HEK293 (cell line): ENCODE results near the gene ARL8A.

Experiments
- CTCF ChIA-PET: fragments of 350-600 bp; formaldehyde crosslinking; extraction: SDS; loops from one replicate; lab custom pipeline; 2021; ENCODE audit warnings: antibody characterized with exemption; lab: Yijun Ruan, JAX
- POLR2A ChIA-PET: fragments of 300-600 bp; formaldehyde crosslinking; extraction: SDS; loops from one replicate; lab custom pipeline; 2020; ENCODE audit warnings: antibody characterized with exemption, inconsistent platforms; lab: Yijun Ruan, JAX
- H3K27ac ChIP-seq: fragments of 200-500 bp; sonication (Bioruptor generic); 2 replicates; pipeline ENCODE4 v1.5.1; 2014; ENCODE audit warnings: low read depth, low read length, control low read depth, inconsistent platforms; ENCODE audit errors: extremely low read depth
- H3K36me3 ChIP-seq, 2 experiments: fragments of 200-500 bp in 1 of 2; sonication (Bioruptor generic) in 1 of 2; 1 replicate in 1 of 2; 2 replicates in 1 of 2; pipeline ENCODE4 v1.5.1; 2014 to 2017; ENCODE audit warnings: inconsistent platforms in 2 of 2, low read length in 2 of 2; ENCODE audit not compliant: control insufficient read depth in 2 of 2, insufficient read depth in 1 of 2
- H3K4me1 ChIP-seq: fragments of 200-500 bp; sonication (Bioruptor generic); 2 replicates; pipeline ENCODE4 v1.5.1; 2014; ENCODE audit warnings: mild to moderate bottlenecking, low read length, inconsistent platforms; ENCODE audit not compliant: control insufficient read depth, insufficient read depth
- H3K4me3 ChIP-seq: 2 replicates; pipeline ENCODE4 v1.5.1; 2011; ENCODE audit warnings: low read depth, mild to moderate bottlenecking, control low read depth, low read length, moderate library complexity
- H3K9me3 ChIP-seq: fragments of 200-500 bp; sonication (Bioruptor generic); 2 replicates; pipeline ENCODE4 v1.5.1; 2014; ENCODE audit warnings: low read depth, low read length, inconsistent platforms; ENCODE audit not compliant: control insufficient read depth, insufficient read depth
- ATF2 ChIP-seq: fragments of 450-650 bp; formaldehyde crosslinking; IDR thresholded peaks from 2 replicates; pipeline ENCODE4 v1.5.1; 2016; ENCODE audit warnings: missing biosample characterization, missing genetic modification characterization, low read depth
- EGR2 ChIP-seq: fragments of 450-650 bp; formaldehyde crosslinking; IDR thresholded peaks from 2 replicates; pipeline ENCODE4 v1.5.1; 2016; ENCODE audit warnings: low read depth, missing biosample characterization, missing genetic modification characterization
- MEIS1 ChIP-seq: sonication (generic); formaldehyde crosslinking; IDR thresholded peaks from 2 replicates; pipeline ENCODE4 v1.8.1; 2022; ENCODE audit warnings: missing genetic modification reagents, mild to moderate bottlenecking, borderline replicate concordance
- MZF1 ChIP-seq: fragments of 450-650 bp; formaldehyde crosslinking; IDR thresholded peaks from 2 replicates; pipeline ENCODE4 v1.5.1; 2017; ENCODE audit warnings: missing biosample characterization, missing genetic modification characterization, borderline replicate concordance
- PRDM10 ChIP-seq: fragments of 450-650 bp; formaldehyde crosslinking; IDR thresholded peaks from 2 replicates; pipeline ENCODE4 v1.5.1; 2016; ENCODE audit warnings: missing biosample characterization, missing genetic modification characterization
- PRDM4 ChIP-seq: fragments of 450-650 bp; formaldehyde crosslinking; IDR thresholded peaks from 2 replicates; pipeline ENCODE4 v1.5.1; 2017; ENCODE audit warnings: missing biosample characterization, missing genetic modification characterization
- ZFHX2 ChIP-seq: fragments of 450-650 bp; formaldehyde crosslinking; conservative IDR thresholded peaks from 2 replicates; pipeline ENCODE4 v1.5.1; 2016; ENCODE audit warnings: missing biosample characterization, missing genetic modification characterization
- ZFP3 ChIP-seq: fragments of 450-650 bp; formaldehyde crosslinking; IDR thresholded peaks from 2 replicates; pipeline ENCODE4 v1.5.1; 2016; ENCODE audit warnings: low read depth, missing biosample characterization, missing genetic modification characterization
- ZNF133 ChIP-seq: fragments of 450-650 bp; formaldehyde crosslinking; IDR thresholded peaks from 2 replicates; pipeline ENCODE4 v1.5.1; 2016; ENCODE audit warnings: missing biosample characterization, missing genetic modification characterization
- ZNF140 ChIP-seq: fragments of 450-650 bp; formaldehyde crosslinking; IDR thresholded peaks from 2 replicates; pipeline ENCODE4 v1.5.1; 2016; ENCODE audit warnings: missing biosample characterization, missing genetic modification characterization
- ZNF2 ChIP-seq: fragments of 450-650 bp; formaldehyde crosslinking; IDR thresholded peaks from 2 replicates; pipeline ENCODE4 v1.5.1; 2016; ENCODE audit warnings: missing biosample characterization, missing genetic modification characterization
- ZNF302 ChIP-seq: fragments of 450-650 bp; formaldehyde crosslinking; IDR thresholded peaks from 2 replicates; pipeline ENCODE4 v1.5.1; 2016; ENCODE audit warnings: missing biosample characterization, missing genetic modification characterization, low read depth
- ZNF341 ChIP-seq: fragments of 450-650 bp; formaldehyde crosslinking; IDR thresholded peaks from 2 replicates; pipeline ENCODE4; 2016; ENCODE audit warnings: low read depth, missing biosample characterization, missing genetic modification characterization
- ZNF350 ChIP-seq: fragments of 450-650 bp; formaldehyde crosslinking; IDR thresholded peaks from 2 replicates; pipeline ENCODE4 v1.5.0; 2017; ENCODE audit warnings: missing biosample characterization, mild to moderate bottlenecking, missing genetic modification characterization
- ZNF416 ChIP-seq: fragments of 450-650 bp; formaldehyde crosslinking; IDR thresholded peaks from 2 replicates; pipeline ENCODE4 v1.5.1; 2016; ENCODE audit warnings: missing biosample characterization, missing genetic modification characterization
- ZNF501 ChIP-seq: fragments of 450-650 bp; formaldehyde crosslinking; IDR thresholded peaks from 2 replicates; pipeline ENCODE4 v1.5.1; 2016; ENCODE audit warnings: missing biosample characterization, missing genetic modification characterization
- ZNF624 ChIP-seq: fragments of 450-650 bp; formaldehyde crosslinking; IDR thresholded peaks from 2 replicates; pipeline ENCODE4 v1.5.1; 2017; ENCODE audit warnings: missing biosample characterization, missing genetic modification characterization
- ZNF660 ChIP-seq: fragments of 450-650 bp; IDR thresholded peaks from 2 replicates; pipeline ENCODE4 v1.5.1; 2018; ENCODE audit warnings: missing biosample characterization, mild to moderate bottlenecking, missing genetic modification characterization
- ZXDB ChIP-seq: fragments of 450-650 bp; formaldehyde crosslinking; IDR thresholded peaks from 2 replicates; pipeline ENCODE4 v1.5.1; 2016; ENCODE audit warnings: missing biosample characterization, missing genetic modification characterization

The ARL8A gene

GRCh38 chr1:202165942-202166843 lies 21.7 kb upstream of the ARL8A start:
- Histone ChIP-seq H3K27ac (no peak overlapping the region), H3K9me3 (no peaks in the 10 kb centered on the region), H3K4me1 (no peaks in the 10 kb centered on the region), H3K36me3 (no peaks in the 10 kb centered on the region), H3K4me3 (no peak overlapping the region)
- ChIA-PET POLR2A (no interaction called here), CTCF (interaction anchor here (0.6 to 1.2 kb wide), 4 partner anchors 11 to 653 kb away, joined by 3 to 5 read pairs (median 4); no protein-coding TSS in a partner anchor)
- TF ChIP-seq PRDM10 (tag by site-specific recombination) (peak; percentile 73), ZFP3 (tag by site-specific recombination) (no peak)

- Histone ChIP-seq H3K4me3 (no peak overlapping the region), H3K27ac (no peak overlapping the region), H3K9me3 (no peaks in the 10 kb centered on the region), H3K36me3 (no peaks in the 10 kb centered on the region), H3K4me1 (no peaks in the 10 kb centered on the region)
- ChIA-PET POLR2A (no interaction called here), CTCF (interaction anchor here (0.6 kb wide), 2 partner anchors 63 to 653 kb away, joined by 3 to 4 read pairs; no protein-coding TSS in a partner anchor)
- peak; percentile 87 for TF ChIP-seq EGR2 (tag by site-specific recombination)
- TF ChIP-seq ZNF133 (tag by site-specific recombination) = no peak
- no peak for TF ChIP-seq ZNF660 (tag by site-specific recombination)
- TF ChIP-seq ZFHX2 = peak; percentile 75
These were observed 20.9 kb upstream of the ARL8A start for GRCh38 chr1:202165267-202165941.

GRCh38 chr1:202164271-202165037 lies 19.9 kb upstream of the ARL8A start:
- CTCF ChIA-PET = interaction anchor here (0.6 kb wide), 1 partner anchor 62 kb away, joined by 4 read pairs; no protein-coding TSS in a partner anchor
- no peak overlapping the region for H3K4me3 ChIP-seq
- no peak overlapping the region for H3K27ac ChIP-seq
- H3K4me1 ChIP-seq = no peaks in the 10 kb centered on the region
- POLR2A ChIA-PET = no interaction called here
- no peaks in the 10 kb centered on the region for H3K9me3 ChIP-seq
- no peaks in the 10 kb centered on the region for H3K36me3 ChIP-seq
- TF ChIP-seq ATF2 (tag by site-specific recombination) (no peak), ZFHX2 (peak; percentile 84), MEIS1 (CRISPR knock-in tag) (no peak), ZNF624 (tag by site-specific recombination) (no peak), ZNF416 (no peak), ZNF2 (tag by site-specific recombination) (no peak), ZXDB (tag by site-specific recombination) (no peak), ZNF501 (tag by site-specific recombination) (no peak), ZNF302 (no peak), ZNF140 (tag by site-specific recombination) (no peak), MZF1 (tag by site-specific recombination) (no peak), ZNF350 (tag by site-specific recombination) (no peak), PRDM4 (tag by site-specific recombination) (no peak), ZNF341 (tag by site-specific recombination) (peak; percentile 84)
